NCI-H460 (cell line): ENCODE measurements around the gene C2orf81. TPM values are rescaled to one million over a fixed set of nuclear protein-coding genes. Genes with fewer than 3 reads are reported as not detected.
"Not testable (repeated sequence)": the region's sequence is repeated elsewhere in the genome, so short reads cannot be mapped to it uniquely, and the experiment has no call there.

Experiments
- DNase-seq: peaks from one replicate; pipeline ENCODE4 v3.0.0-alpha.2; 2016; ENCODE audit warnings: low read depth; ENCODE audit errors: extremely low read depth
- polyA plus RNA-seq: library from polyadenylated mRNA; depleted of rRNA; stranded (reverse); fragments of >200 nt; gene quantifications from 2 replicates; pipeline ENCODE4 v1.2.3, GENCODE V29; 2014; cell fraction: nucleus; rRNA removed
- total RNA-seq: library from RNA; depleted of rRNA; stranded (reverse); fragments of >200 nt; shearing (Covaris generic); gene quantifications from 2 replicates; pipeline ENCODE4 v1.2.3, GENCODE V29; 2014; rRNA removed

The C2orf81 gene
- 1.2 and 2.2 TPM in 2 replicates for total RNA-seq
- polyA plus RNA-seq = 0.61 and 5.5 TPM in 2 replicates

- peak; percentile 79 for DNase-seq
These were observed at the start of gene C2orf81, which contains the start of gene WDR54 for GRCh38 chr2:74421221-74421870. TSS of gene C2orf81 (minus strand) at chr2:74421619. CDS start at chr2:74421560, 59 bp downstream. TSS of gene WDR54 (plus strand) at chr2:74421730. CDS start at chr2:74422154, 424 bp downstream.

DNA sequence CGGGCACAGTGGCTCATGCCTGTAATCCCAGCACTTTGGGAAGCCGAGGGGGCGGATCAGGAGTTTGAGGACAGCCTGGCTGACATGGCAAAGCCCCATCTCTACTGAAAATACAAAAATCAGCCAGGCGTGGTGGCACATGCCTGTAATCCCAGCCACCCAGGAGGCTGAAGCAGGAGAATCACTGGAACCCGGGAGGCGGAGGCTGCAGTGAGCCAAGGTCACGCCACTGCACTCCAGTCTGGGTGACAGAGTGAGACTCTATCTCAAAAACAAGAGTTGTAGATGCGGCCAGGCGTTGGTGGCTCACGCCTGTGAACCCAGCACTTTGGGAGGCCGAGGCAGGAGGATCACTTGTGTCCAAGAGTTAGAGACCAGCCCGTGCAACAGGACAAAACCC is 49.3 kb upstream of the C2orf81 start:
- not testable (repeated sequence) for DNase-seq

DNA sequence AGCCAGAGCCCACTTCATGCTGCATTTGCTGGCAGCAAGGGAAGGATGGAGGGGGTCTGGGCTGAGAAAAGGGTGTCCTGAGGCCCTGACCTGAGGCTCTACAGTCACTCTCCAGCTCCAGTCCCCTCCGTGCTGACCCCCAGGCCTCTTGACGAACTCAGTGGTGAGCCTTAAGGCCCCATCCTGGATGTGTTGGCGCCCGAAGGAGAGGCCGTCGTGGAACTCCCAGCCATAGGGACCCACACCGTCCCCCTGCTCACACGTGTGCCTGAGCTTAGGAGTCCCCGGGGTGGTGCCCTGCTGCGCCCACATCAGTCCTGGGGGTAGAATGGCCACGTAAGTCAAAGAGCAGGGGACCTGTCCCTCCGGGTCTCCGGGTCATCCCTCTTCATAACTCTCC is 43.0 kb upstream of the C2orf81 start:
- no peak for DNase-seq

- no peak for DNase-seq
These were observed 41.3 kb upstream of the C2orf81 start for GRCh38 chr2:74462786-74463105.

GRCh38 chr2:74462054-74462785 is 40.8 kb upstream of the C2orf81 start:
- DNase-seq = no peak

DNA sequence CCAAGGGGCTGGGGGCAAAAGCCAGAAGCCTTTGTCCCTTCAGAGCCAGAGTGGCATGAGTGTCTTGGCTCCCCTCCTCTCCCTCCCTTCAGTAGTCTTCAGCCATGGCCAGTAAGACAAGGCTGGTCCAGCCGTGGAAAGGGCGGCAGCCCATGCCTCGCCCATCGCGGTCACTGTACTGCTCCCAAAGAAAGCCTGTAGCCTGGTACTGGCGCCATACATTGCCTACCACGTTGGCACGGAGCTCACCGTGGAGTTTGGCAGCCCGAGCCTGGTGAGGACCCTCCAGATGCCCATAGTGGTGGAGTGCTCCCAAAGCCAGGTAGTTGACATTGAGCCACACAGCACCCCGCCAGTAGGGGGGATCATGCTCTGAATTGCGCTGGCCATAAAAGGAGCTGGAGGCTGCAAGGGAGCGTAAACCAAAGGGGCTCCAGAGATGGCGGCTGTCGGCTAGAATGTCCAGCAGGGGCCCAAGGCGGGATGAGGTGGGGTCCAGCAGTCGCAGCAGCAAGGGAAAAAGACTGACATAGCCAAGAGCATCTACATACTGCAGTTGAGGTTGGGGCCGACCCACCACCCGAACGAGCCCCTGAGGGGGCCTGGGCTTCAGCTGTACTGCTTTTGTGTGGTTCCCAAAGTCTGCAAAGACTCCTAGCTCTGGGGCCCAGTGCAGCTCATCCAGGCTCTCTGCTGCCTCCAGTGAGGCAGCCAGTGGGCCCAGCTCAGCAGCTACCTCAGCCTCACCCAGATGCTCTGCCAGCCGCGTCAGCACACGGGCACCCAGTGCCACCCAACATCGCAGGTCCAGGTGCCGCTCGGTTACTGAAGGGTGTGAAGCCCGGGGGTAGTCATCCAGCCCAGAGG is 40.0 kb upstream of the C2orf81 start:
- no peak for DNase-seq

- DNase-seq = not testable (repeated sequence)
These were observed 38.8 kb upstream of the C2orf81 start for GRCh38 chr2:74460187-74460586.

DNA sequence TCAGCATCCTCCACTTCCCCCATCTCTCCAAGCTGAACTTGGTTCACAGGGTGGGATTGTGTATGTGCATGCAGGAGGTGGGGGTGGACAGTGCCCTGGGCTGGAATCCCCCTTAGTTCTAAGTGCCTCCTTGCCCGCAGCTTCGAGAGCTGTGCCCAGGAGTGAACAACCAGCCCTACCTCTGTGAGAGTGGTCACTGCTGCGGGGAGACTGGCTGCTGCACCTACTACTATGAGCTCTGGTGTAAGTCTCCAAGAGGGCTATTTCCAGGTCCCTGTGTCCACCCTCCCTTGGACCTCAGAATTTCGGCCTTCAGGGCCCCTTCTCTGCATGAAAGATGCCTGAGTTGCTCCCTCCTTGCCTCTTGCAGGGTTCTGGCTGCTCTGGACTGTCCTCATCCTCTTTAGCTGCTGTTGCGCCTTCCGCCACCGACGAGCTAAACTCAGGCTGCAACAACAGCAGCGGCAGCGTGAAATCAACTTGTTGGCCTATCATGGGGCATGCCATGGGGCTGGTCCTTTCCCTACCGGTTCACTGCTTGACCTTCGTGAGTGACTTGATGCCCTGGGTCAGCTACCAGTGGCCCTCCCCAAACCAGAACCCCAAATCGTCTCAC is 38.2 kb upstream of the C2orf81 start:
- DNase-seq = not testable (repeated sequence)

DNA sequence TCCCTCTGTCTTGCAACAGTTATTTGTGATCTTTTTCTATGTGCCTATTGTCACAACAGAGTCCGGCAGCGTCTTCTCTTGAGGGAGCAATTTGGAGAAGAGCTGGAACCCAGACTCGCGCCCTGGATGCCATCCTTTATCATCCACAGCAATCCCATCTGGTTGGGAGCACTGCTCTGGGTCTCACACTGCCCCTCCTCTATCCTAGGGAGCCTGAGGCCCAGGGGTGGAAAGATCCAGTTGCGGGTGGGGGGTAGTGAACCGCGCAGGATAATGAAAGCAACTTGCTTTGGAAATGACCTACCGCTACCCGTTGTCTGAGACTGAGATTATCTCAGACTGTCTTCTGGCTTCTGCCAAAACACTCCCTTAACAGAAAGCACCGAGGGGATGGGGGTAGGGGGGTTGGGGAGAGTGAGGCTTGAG is 37.5 kb upstream of the C2orf81 start:
- no peak for DNase-seq

DNA sequence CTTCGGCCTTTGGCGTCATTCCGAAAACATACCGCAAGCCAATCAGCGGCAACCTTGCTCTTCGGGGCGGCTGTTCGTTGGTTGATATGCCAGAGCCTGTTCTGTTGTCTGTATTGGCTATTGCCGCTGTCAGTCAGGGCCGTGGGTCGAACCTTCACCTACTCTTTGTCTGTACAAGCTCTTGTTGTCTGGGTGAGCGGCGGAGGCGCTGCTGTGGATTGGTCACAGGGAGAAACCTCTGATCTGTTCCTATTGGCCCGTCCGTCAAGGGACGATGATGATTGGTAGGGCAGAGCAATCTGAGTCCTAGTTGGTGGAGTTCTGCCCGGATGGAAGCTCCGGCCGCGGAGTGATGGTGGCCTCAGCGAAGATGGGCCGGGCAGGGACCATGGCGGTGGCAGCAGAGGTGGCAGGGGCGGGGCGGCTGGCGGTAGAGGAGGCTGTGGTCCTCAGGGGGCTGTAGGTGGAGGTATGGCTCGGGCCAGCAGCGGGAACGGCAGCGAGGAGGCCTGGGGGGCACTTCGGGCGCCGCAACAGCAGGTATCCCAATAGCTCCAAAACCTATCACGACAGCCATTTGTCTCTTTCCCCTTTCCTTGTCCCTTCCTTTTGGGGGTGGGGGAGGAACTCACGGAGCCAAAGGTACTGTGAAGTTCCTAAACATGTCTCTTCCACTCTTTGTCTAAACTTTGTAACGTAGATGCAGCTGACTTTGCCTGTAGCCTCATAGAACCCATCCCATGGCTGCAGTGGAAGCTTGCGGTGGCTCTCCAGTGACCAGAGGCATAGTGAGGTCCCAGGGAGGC is 36.9 kb upstream of the C2orf81 start, which contains the start of gene WBP1:
WBP1 (plus strand) TSS at position 307 of the 806 bp plus-strand sequence; CDS start at position 472, 165 bp downstream.
- DNase-seq = peak; percentile 100

DNA sequence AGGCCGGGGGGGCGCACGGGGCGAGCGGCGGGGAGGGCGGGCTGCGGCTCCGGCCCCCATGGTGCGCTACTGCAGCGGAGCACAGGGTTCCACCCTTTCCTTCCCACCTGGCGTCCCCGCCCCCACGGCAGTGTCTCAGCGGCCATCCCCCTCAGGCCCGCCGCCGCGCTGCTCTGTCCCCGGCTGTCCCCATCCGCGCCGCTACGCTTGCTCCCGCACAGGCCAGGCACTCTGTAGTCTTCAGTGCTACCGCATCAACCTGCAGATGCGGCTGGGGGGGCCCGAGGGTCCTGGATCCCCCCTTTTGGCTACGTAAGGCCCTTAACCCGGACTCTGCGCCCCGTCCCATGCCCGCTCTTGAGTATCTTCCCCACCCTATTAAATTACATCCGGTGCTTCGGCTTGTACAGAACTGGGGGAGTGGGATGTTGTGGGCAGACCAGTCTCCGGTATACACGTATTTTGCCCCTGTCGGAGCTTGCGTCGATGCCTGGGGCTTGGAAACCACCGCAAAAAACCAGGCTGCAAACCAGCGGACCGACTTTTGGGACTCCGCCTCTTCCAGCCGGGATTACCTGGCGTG is 36.2 kb upstream of the C2orf81 start:
- no peak for DNase-seq

DNA sequence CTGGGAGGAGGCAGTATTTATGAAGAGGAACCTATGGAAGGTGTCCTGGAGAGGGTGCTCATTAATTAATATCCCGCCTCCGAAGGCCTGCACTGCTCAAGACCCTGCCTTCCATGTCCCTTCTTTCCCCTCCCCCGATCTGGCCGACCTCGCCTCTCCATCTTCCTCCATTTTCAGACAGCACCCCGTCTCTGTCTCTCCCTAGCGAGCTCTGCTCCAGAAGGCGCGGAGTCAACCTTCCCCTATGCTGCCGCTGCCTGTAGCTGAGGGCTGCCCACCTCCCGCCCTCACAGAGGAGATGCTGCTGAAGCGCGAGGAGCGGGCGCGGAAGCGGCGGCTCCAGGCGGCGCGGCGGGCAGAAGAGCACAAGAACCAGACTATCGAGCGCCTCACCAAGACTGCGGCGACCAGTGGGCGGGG is 35.7 kb upstream of the C2orf81 start:
- no peak for DNase-seq

DNA sequence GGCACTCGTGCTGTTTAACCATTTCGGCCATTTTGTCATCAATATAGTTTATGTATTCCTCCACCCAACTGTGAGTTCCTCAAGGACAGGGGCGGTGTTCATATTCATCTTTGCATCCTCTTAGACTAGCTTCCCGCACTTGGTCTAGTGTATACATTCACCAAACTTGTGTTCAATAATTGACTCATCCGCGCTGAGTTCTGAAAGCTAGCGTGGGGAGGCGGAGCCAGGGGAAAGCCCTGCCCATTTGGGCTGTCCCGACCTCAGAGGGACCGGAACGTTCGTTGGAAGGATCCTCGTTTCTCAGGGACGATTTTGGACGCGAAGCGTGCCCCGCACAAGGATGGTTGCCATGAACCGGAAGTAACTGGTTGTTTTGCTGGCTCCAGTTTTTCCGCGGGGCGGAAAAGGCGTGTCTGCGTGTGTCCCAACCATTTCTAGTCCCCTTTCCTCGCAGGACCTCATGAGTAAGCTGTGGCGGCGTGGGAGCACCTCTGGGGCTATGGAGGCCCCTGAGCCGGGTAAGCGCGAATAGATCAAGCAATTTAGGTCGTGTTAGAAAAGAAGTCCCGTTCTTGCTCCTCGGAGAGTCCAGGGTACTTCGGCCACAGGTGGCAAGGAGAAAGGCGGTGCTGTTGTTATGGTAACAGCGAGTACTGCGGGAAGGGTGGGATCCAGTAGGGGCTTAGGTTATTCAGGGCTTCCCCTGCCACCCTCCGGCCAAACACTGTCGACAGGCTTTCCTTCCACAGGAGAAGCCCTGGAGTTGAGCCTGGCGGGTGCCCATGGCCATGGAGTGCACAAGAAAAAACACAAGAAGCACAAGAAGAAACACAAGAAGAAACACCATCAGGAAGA is 33.5 kb upstream of the C2orf81 start, which contains the start of gene INO80B:
INO80B (plus strand) TSS at position 434 of the 858 bp plus-strand sequence; CDS start at position 464, 30 bp downstream.
- DNase-seq = peak; percentile 98

DNA sequence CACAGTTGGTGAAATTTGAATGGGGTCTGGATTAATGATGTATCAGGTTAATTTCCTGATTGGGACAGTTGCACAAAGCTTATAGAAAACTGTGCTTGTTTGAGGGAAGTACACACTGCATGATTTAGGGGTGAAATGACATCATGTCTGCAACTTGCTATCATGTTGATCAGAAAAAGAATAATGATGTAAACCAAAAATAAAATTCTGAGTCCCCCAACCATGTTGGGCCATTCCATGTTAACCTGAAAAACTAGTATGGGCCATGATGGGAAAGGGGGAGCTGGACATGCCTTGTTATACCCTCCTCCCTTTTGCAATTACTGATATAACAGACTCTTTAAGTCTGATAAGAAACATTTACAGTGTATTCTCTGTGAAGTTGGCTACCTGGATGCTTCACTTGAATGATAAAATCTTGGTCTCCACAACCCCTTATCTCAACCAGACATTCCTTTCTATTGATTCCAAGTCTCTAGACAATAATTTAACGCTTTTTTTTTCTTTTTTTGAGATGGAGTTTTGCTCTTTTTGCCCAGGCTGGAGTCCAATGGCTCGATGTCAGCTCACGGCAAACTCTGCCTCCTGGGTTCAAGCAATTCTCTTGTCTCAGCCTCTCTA is 29.3 kb upstream of the C2orf81 start:
- DNase-seq = no peak

DNA sequence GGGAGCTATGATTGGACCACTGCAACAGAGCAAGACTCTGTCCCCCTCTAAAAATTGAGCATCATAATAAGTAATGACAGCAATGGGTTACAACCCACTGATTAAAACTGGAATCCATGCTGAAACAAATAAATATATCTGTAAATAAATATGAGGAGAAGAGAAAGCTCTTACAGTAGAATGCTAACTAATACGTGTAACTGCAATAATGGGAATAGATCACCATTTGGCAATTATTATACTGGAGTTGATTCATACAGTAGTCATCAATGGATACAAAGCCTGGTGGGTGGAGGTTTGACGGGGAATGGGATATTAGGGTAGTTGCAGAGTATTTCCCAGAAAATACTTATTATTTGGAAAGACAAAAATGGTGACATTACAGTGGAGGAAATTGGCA is 27.4 kb upstream of the C2orf81 start:
- no peak for DNase-seq

GRCh38 chr2:74447230-74447999 is 26.0 kb upstream of the C2orf81 start:
- no peak for DNase-seq
